Sciatic nerve (tissue), 2 donors: ENCODE results near the gene RRP8. TPM values are rescaled to one million over a fixed set of nuclear protein-coding genes. Genes with fewer than 3 reads are reported as not detected.
A peak's percentile ranks its signal among the peaks of the same experiment; 100 is the strongest.

Experiments used
- ATAC-seq: fragments of 200-7000 bp; cut with Tn5 transposase; one replicate; pipeline ENCODE4 v1.9.1; 2020; ENCODE audit warnings: mild to moderate bottlenecking, moderate library complexity
- DNase-seq: peaks from one replicate; pipeline ENCODE4 v3.0.0-alpha.2; 2020; ENCODE audit warnings: low spot score
- intact Hi-C: fragments of 100-400 bp; cut with DNase I; formaldehyde crosslinking; loops from one replicate; pipeline ENCODE4 v1.14.2; 2022
- total RNA-seq: library from RNA; stranded (reverse); fragmentation: NEBNext Ultra II Directional; extraction: Animal tissue kit (Norgen Biotek cat#: 25700); gene quantifications from one replicate; pipeline ENCODE4 v1.2.1, GENCODE V29; 2021
- donor health status: DM: no; HTN: no; CAD: no.
- donor health status: DM: no; HTN: no; CAD: no.

The RRP8 gene
- 20.9 TPM for total RNA-seq

- intact Hi-C loops: no loop called here
- DNase-seq (peak; percentile 94), ATAC-seq (peak; percentile 92)
Measured at GRCh38 chr11:6603287-6604080, at the start of gene RRP8, which contains the start of gene ILK. Gene RRP8 (minus strand): TSS chr11:6603616. CDS start chr11:6603502, 114 bp downstream. Gene ILK (plus strand): TSS chr11:6603774. CDS start chr11:6604272, 498 bp downstream.

DNA sequence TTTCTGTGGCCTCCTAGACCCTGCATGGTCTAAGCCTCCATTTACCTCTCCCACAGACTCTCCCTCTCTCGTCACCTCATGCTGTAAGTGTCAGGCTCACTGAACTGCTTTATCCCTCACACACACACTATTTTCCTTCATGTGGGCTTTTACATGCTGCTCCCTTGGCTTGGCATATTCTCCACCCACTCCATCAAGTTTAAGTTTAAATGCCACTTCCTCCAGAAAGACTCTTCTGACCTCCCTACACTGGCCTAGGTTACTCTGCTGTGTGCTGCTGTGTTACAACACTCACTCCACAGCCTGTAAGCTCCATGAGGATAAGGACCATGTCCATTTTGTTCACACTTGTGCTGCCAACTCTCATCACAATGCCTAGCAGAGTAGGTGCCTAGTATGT lies 49.7 kb upstream of the RRP8 start:
- DNase-seq (no peak), ATAC-seq (no peak)
- intact Hi-C loops: no loop called here

GRCh38 chr11:6652182-6652581 lies 48.8 kb upstream of the RRP8 start:
- ATAC-seq (no peak), DNase-seq (no peak)
- intact Hi-C loops: no loop called here

- intact Hi-C loops: no loop called here
- DNase-seq: no peak
- no peak for ATAC-seq
Measured at GRCh38 chr11:6650980-6651379, 47.6 kb upstream of the RRP8 start.

- DNase-seq (no peak), ATAC-seq (no peak)
- intact Hi-C loops: no loop called here
Measured at GRCh38 chr11:6650104-6650503, 46.7 kb upstream of the RRP8 start.

- DNase-seq: no peak
- intact Hi-C loops: no loop called here
- ATAC-seq: no peak
Measured at GRCh38 chr11:6648501-6648900, 45.1 kb upstream of the RRP8 start.

DNA sequence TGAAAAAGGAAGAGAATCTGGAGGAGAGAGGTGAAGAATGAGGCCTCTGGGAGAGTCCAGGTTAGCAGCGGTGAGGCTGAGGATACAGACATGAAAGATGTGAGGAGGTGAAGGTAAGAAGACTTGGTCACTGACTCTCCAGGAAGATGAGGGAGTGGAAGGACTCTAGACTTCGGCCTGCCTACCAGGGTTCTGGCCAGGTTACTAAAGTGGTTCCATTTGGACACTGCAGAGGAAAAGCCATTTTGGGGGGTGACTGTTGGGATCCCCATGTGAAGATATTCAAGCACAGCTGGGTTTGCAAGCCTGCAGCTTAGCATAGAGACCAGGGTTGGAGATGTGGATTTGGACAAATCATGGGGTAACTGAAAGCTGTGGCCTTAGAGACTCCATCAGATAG lies 44.4 kb upstream of the RRP8 start:
- ATAC-seq: no peak
- intact Hi-C loops: no loop called here
- DNase-seq: no peak

- peak; percentile 47 for ATAC-seq
- intact Hi-C loops: no loop called here
- no peak for DNase-seq
Measured at GRCh38 chr11:6646918-6647679, 43.7 kb upstream of the RRP8 start.

GRCh38 chr11:6646576-6646917 lies 43.1 kb upstream of the RRP8 start:
- DNase-seq: no peak
- intact Hi-C loops: no loop called here
- peak; percentile 88 for ATAC-seq

DNA sequence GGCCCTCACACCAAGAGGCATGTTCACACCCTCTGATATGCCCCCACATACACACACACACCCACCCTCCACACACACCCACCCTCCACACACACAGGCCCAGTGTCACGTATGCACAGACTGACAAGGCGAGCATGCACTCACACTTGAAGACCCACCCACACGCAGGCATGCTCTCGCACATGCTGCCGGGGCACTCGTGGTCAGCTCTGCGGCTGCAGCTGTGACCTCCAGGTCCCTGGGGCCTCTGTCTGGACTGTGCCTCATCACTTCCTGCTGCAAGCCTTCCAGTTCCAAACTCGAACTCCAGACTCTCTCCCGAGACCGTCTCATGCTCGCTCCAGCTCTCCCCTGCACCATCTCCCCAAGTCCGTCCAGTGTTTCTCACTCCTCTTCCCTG lies 42.7 kb upstream of the RRP8 start:
- peak; percentile 94 for ATAC-seq
- intact Hi-C loops: no loop called here
- peak; percentile 87 for DNase-seq

DNA sequence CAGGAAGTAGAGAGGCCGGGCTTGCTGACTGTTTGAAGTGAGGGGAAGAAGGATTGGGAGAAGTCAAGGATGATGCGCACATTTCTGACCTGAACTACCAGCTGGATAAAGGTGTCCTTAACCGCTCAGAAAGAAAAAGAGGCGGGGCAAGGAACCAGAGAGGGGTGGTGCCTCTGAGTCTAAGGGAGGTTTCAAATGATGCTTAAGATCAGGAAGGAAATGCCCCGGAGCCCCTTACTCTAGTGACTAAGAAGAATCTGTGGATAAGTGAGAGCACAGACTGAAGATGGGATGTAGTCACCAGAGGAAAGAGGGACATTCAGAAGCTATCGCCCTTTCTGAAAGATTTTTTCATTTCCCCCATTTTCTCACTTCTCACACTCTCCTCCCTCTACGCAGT lies 39.5 kb upstream of the RRP8 start:
- DNase-seq: no peak
- intact Hi-C loops: no loop called here
- no peak for ATAC-seq

- no peak for ATAC-seq
- intact Hi-C loops: no loop called here
Measured at GRCh38 chr11:6640985-6641701, 37.7 kb upstream of the RRP8 start.

DNA sequence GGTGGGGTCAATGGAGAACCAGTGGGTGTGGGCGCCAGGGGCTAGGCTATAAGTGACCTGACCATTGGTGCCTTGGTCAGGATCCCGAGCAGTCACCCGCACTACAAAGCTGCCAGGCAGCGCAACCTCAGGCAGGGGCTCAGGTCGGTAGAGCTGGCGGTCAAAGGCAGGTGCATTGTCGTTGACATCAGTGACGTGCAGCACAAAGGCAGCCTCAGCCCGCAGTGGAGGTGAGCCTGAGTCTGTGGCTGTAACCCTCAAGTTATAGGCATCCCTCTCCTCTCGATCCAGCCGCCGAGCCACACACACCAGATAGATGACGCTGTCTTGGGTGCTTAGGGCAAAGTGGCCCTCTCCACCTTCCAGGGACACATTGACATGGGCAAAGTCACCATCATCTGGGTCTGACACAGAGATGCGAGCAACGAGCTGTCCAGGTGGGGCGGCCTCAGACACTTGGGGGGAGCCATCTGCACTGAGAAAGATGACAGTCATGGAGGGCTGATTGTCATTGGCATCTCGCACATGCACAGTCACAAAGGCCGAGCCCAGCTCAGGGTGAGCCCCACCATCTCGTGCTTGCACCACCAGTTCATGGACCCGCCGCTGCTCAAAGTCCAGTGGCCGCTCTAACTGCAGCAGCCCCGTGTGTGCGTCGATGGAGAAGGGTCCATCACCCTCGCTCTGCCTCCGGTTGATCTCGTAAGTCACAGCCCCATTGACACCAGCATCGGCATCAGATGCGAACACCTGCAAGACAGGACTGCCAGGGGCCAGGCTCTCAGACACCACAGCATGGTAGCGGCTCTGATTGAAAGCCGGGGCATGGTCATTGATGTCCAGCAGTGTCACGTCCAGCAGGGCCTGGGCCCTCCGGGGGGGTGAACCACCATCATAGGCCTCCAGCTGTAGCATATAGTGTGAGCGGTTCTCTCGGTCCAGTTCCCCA lies 36.9 kb upstream of the RRP8 start:
- DNase-seq (no peak), ATAC-seq (no peak)
- intact Hi-C loops: no loop called here

More at GRCh38 chr11:6640985-6641701, 37.7 kb upstream of the RRP8 start:
- no peak for DNase-seq

- ATAC-seq (no peak), DNase-seq (no peak)
- intact Hi-C loops: no loop called here
Measured at GRCh38 chr11:6638429-6638828, 35.0 kb upstream of the RRP8 start.

DNA sequence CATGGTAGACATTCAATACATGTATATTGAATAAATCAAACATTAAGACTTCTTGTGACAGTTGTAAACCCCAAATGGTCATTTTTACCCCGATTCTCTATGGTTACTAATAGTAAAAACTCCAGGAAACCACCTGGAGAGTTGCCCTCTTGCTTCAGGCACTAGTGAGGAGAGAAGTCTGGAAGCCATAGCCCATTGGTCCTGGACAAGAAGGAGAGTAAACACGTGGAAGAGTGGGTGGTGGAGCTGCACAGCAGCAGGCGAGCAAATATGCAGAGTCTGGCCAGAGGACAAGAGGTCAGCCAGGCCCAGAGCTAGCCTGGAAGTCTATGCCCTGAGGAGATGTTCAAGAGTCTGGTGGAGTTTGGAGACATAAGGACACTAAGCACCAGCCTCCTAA lies 34.5 kb upstream of the RRP8 start:
- ATAC-seq (peak; percentile 80), DNase-seq (no peak)
- intact Hi-C loops: no loop called here

DNA sequence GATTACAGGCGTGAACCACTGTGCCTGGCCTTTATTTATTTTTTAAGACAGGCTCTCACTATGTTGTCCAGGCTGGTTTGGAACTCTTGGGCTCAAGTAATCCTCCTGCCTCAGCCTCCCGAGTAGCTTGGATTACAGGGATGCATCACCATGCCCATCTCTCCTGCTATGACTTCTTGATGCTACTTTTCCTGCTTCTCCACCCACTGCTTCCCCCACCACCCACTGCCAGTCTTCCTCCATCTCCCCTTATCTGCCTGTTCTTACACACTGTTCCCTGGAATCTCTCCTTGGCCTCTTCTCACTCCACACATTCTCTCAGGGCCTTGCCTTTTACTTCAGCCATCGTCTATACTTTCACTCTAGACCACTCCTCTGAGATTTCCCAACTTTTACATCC lies 33.1 kb upstream of the RRP8 start:
- intact Hi-C loops: no loop called here
- DNase-seq (no peak), ATAC-seq (no peak)

GRCh38 chr11:6635082-6635932 lies 31.9 kb upstream of the RRP8 start:
- DNase-seq: peak; percentile 56
- ATAC-seq: peak; percentile 81
- intact Hi-C loops: no loop called here

- intact Hi-C loops: no loop called here
- no peak for DNase-seq
- ATAC-seq: no peak
Measured at GRCh38 chr11:6634534-6634933, 31.1 kb upstream of the RRP8 start.
